ENCODE data around the gene DOCK3.
"Not testable (repeated sequence)": the region's sequence is repeated elsewhere in the genome, so short reads cannot be mapped to it uniquely, and the experiment has no call there.

Gene DOCK3

DNA sequence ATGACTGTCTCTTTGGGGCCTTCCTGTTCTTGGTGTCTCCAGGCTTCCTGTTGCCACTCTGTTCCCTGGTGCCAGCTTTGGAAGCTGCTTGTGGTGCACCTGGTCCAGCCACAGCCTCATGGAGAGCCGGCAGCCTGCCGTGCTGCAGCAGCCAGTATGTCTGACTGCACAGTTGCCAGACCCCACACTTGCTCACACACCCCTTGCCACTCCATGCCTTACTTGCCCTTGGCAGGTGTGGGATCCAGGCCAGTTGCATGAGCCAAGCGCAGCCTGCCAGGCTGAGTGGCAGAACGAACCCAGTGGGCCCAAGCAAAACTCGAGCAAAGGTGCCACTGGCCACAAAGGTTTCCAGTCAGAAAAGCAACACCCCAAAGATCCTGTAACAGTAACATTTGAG, 309.2 kb downstream of the DOCK3 start:
- no peak for DNase-seq (ENCODE audit: low spot score)

- no peak for DNase-seq (ENCODE audit: low spot score)
Measured at GRCh38 chr3:50985893-50986292, 311.2 kb downstream of the DOCK3 start.

- DNase-seq (ENCODE audit: low spot score): no peak
Measured at GRCh38 chr3:50986726-50987125, 312.0 kb downstream of the DOCK3 start.

DNA sequence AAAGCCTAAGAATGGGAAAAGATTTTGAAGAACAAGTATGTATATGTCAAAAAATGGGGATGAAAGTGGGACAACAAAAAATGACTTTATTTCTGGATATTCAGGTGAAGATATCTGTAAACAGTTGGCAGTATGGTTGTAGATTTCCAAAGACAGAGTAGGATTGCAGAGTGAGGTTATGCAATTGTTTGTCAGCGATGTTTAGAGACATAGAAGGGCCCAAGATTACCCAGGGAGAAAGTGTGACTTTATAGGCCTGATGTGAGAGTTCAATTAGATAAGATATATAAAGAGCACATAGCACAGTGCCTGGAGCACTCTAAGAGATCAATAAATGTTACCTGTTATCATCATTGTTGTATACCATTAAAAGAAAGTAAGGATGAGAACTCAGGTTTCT, 319.8 kb downstream of the DOCK3 start:
- DNase-seq (ENCODE audit: low spot score): no peak

DNA sequence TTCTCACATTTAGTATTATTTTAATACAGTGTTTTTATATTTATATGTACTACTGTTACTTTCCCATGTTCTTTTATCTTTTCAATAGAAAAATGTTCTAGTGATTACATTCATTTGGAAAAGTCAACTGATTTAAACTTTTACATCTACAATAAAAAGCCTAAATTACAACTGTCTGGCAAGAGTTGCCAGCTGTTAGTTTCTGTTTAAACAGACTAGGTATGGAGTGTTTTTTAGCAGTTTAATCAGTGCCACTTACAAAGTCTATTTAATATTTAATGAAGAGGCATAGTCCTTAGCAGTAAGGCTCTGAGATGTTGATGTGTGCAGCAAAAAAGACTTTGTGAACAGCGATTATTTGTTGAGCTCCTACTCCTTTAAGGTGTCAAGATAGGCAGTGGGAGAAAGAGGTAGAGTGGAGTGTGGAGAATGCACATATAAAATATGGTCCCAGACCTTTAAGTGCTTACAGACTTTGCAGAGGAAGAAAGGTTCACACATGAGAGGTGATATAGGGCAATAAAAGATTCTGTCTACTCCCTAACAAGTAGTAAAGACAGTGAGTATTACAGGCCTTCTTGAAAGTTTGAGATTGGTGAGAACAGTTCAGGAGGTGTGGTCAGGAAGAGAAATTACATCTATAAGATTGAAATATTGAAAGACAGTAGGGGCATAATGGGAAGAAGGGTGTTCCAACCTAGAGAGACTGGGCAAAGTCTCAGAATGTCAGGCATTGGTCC, 320.5 kb downstream of the DOCK3 start:
- DNase-seq (ENCODE audit: low spot score): no peak

GRCh38 chr3:51002495-51002894, 327.8 kb downstream of the DOCK3 start:
- DNase-seq (ENCODE audit: low spot score): no peak

GRCh38 chr3:51004235-51004634, 329.5 kb downstream of the DOCK3 start:
- DNase-seq (ENCODE audit: low spot score): no peak

GRCh38 chr3:51024121-51024520, 349.4 kb downstream of the DOCK3 start:
- no peak for DNase-seq (ENCODE audit: low spot score)

- DNase-seq (ENCODE audit: low spot score): peak; percentile 41
Measured at GRCh38 chr3:51024765-51025632, 350.3 kb downstream of the DOCK3 start.

DNA sequence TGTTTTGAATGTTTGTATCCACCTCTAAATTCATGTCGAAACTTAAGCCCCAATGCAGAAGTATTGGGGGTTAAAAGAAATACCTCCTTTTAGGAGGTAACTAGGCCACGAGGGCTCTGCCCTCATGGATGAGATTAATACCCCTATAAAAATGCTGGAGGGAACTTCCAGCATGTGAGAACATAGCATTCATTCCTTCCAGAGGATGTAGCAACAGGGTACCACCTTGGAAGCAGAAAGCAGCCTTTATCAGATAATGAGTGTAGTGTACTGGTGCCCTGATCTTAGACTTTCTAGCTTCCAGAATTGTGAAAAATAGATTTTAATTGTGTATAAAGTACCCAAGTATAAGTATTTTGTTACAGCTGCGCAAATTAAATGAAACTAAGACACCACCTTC, 356.9 kb downstream of the DOCK3 start:
- no peak for DNase-seq (ENCODE audit: low spot score)

GRCh38 chr3:51035630-51036029, 360.9 kb downstream of the DOCK3 start:
- DNase-seq (ENCODE audit: low spot score): no peak

- DNase-seq (ENCODE audit: low spot score): no peak
Measured at GRCh38 chr3:51044982-51045381, 370.3 kb downstream of the DOCK3 start.

GRCh38 chr3:51052562-51052961, 377.8 kb downstream of the DOCK3 start:
- no peak for DNase-seq (ENCODE audit: low spot score)

- no peak for DNase-seq (ENCODE audit: low spot score)
Measured at GRCh38 chr3:51057121-51057520, 382.4 kb downstream of the DOCK3 start.

DNA sequence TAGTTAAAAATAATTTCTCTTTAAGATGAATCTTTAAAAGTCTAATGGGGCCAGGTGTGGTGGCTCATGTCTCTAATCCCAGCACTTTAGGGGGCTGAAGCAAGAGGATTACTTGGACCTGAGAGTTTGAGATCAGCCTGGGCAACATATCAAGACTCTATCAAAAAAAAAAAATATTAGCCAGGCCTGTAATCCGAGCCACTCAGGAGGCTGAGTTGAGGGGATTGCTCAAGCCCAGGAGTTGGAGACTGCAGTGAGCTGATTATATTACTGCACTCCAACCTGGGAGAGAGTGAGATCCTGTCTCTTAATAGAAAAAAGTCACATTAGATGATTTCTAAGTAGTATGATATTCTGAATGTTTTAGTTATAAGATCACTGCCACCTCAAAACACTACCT, 388.3 kb downstream of the DOCK3 start:
- DNase-seq (ENCODE audit: low spot score): no peak

GRCh38 chr3:51075221-51075775, 400.6 kb downstream of the DOCK3 start:
- no peak for DNase-seq (ENCODE audit: low spot score)

- DNase-seq (ENCODE audit: low spot score): no peak
Measured at GRCh38 chr3:51082363-51082762, 407.6 kb downstream of the DOCK3 start.

DNA sequence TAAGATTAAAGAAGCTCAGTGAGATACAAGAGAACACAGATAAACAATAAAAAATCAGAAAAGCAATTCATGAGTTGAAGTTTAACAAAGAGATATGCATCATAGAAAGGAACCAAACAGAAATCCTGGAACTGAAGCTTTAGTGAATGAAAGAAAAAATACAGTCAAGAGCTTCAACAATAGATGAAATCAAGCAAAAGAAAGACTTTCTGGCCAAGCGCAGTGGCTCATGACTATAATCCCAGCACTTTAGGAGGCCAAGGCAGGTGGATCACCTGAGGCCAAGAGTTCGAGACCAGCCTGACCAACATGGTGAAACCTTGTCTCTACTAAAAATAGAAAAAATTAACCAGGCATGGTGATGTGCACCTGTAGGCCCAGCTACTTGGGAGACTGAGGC, 408.8 kb downstream of the DOCK3 start:
- DNase-seq (ENCODE audit: low spot score): no peak

- peak; percentile 7 for DNase-seq (ENCODE audit: low spot score)
Measured at GRCh38 chr3:51092141-51092540, 417.4 kb downstream of the DOCK3 start.

- not testable (repeated sequence) for DNase-seq (ENCODE audit: low spot score)
Measured at GRCh38 chr3:51094838-51095237, 420.1 kb downstream of the DOCK3 start.

DNA sequence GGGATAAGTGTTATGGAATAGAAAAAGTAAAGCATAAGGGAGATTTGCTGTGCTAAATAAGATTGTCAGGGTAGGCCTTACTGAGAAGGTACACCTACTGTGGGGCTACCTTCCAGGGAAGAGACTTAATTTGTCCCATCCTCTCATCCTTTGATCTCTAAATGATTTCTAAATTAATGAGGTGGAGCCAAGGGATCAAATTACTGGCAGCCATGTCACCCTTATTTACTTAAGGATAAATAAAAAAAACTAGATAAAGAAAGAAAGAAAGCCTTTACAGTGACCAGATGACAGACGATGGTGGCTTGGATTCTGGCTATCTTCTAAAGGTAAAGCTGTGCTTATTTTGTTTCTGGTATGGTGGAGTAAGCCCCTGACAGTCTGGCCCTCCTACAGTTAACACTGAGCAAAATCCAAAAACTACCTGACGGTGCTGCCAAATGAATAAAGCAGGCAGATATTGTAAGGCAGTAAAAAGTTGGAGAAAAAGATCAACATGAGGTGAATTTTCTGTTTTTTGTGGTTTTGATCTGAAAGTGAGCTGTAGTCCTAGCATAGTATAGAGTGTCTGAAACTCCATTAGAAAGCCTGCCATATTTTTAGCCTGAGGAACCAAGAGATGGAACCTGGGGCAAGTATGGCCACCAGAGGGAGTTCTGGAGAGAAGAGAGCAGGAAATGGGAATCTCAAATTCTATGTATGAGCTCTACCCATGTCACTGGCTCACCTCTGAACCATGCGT, 425.2 kb downstream of the DOCK3 start:
- peak; percentile 66 for DNase-seq (ENCODE audit: low spot score)

GRCh38 chr3:51100536-51100851, 425.8 kb downstream of the DOCK3 start:
- no peak for DNase-seq (ENCODE audit: low spot score)

- DNase-seq (ENCODE audit: low spot score): no peak
Measured at GRCh38 chr3:51102396-51102795, 427.7 kb downstream of the DOCK3 start.
